GM10248 (cell line): Measurements from ENCODE around the gene ZCCHC13.
"Not testable (repeated sequence)": the region's sequence is repeated elsewhere in the genome, so short reads cannot be mapped to it uniquely, and the experiment has no call there.

Experiments
- CTCF ChIA-PET: fragments of 300-600 bp; sonication (Branson Sonifier 250); formaldehyde crosslinking; extraction: SDS; loops from one replicate; lab custom pipeline; 2021; ENCODE audit warnings: antibody characterized with exemption; lab: Yijun Ruan, JAX
- POLR2A ChIA-PET: fragments of 350-650 bp; sonication (Branson Sonifier 250); formaldehyde crosslinking; extraction: SDS; loops from one replicate; lab custom pipeline; 2020; ENCODE audit warnings: antibody characterized with exemption; lab: Yijun Ruan, JAX
- DNase-seq: peaks from one replicate; pipeline ENCODE4 v3.0.0; 2012; ENCODE audit errors: extremely low spot score
- TF ChIP-seq, protein P1 (sequence below): IDR thresholded peaks from 2 replicates; pipeline ENCODE4 v1.5.1; 2012; ENCODE audit warnings: mild to moderate bottlenecking, low read depth; ENCODE audit errors: extremely low read depth, missing control alignments, control extremely low read depth

ZCCHC13 gene

DNA sequence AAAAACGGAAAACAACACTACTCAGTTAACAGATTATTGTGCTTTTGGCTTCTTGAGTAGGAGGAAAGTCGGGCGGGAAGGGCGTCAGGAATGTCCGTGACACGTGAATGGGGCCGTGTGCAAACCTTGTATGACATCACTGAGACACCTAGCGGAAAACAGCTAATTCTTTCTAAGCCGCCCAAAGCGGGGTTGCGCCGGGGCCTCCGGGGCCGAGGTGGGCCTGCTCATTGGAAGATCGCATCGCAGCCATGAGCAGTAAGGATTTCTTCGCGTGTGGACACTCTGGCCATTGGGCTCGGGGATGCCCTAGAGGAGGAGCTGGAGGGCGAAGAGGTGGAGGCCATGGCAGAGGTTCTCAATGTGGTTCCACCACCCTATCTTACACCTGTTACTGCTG is at the start of gene ZCCHC13:
ZCCHC13 (plus strand) TSS at position 165 of the 400 bp plus-strand sequence; CDS start at position 252, 87 bp downstream.
- DNase-seq, result no peak
- TF ChIP-seq, protein P1, sequence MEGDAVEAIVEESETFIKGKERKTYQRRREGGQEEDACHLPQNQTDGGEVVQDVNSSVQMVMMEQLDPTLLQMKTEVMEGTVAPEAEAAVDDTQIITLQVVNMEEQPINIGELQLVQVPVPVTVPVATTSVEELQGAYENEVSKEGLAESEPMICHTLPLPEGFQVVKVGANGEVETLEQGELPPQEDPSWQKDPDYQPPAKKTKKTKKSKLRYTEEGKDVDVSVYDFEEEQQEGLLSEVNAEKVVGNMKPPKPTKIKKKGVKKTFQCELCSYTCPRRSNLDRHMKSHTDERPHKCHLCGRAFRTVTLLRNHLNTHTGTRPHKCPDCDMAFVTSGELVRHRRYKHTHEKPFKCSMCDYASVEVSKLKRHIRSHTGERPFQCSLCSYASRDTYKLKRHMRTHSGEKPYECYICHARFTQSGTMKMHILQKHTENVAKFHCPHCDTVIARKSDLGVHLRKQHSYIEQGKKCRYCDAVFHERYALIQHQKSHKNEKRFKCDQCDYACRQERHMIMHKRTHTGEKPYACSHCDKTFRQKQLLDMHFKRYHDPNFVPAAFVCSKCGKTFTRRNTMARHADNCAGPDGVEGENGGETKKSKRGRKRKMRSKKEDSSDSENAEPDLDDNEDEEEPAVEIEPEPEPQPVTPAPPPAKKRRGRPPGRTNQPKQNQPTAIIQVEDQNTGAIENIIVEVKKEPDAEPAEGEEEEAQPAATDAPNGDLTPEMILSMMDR, result no peak
- ChIA-PET POLR2A (no interaction called here), CTCF (no interaction called here)

DNA sequence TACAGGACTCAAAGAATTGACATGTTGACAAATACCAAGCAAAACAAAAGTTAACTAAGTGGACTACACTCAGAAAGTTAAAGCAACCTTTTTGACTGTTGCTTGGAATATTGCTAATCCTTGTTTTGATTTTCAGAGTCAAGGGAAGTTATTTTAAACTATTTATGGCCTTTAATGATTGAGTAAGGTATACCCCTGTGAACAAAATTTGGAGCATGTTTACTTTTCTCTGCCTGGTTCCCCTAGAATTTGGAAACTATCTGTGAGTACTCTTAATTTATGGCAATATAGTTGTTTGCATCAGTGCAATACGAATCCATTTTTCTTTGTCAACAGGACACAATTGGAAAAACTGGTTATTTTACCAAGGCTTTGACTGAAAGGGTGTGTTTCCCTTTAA is 45.9 kb upstream of the ZCCHC13 start:
- CTCF ChIA-PET, result interaction anchor here (1.2 to 1.3 kb wide), 2 partner anchors 9 to 11 kb away, joined by 3 read pairs; no protein-coding TSS in a partner anchor
- DNase-seq, POLR2A ChIA-PET: not testable (repeated sequence)

DNA sequence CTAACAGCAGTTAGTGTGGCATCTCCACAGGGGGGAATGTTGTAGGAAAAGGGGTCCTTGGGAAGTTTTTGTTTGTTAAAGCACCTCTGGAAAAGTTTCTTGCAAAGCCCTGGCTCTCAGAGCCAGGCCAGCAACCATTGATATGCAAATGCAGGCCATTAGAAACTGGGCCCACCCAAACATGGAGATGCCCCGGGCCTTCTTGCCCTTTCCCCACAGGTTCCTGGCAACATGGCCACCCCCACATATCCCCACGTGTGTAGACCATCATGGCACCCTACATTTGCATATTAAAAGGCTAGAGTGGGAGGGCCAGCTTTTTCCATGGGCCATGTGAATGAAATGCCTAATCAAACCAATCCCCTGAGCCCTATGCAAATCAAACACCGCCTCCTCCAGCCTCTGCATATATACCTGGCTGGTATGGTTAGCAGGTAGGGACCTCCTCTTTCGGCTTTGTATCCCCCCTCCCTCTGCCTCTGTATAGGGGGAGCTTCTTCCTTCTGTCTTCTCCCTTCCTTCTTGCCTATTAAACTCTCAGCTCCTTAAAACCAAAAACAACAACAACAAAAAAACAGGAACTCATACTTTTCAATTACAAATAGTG is 44.0 kb upstream of the ZCCHC13 start:
- ChIA-PET POLR2A (no interaction called here), CTCF (interaction anchor here (1.6 kb wide), 1 partner anchor 10 kb away, joined by 3 read pairs; no protein-coding TSS in a partner anchor)
- TF ChIP-seq, protein P1, result no peak
- no peak for DNase-seq

DNA sequence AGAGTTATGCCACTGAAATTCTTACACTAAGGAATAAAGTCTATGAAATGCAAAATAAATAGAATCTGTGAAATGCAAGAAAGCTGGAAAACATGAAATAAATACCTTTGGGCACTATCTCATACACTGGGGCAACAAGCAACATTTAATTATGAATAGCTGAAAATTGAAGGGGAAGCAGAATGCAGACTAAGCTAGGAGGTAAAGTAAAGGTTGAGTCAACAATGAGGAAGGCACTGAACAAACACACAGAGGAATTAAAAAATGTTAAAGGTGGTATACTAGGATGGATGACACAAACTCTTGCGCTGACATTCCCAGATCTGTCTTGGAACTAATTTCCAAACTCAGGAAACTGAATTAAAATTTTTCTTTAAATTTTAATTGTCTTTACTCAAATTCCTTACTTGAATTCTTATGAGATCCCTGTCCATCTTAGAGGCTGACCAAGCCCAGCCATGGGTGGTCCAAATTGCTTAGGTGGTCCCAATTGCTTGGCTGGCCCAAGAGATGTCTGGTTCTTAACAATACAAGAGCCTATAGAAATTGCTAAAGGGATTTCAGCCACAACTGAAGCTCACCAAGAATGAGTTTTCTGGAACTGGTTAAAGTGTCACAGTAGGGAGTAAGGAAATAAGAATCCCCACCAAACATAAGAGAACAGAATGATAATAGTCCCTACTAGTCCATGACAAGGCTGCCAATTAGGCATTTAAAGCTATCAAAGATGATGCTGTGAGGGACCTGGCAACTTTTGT is 41.3 kb upstream of the ZCCHC13 start:
- POLR2A ChIA-PET, result no interaction called here
- no peak for DNase-seq
- CTCF ChIA-PET, result interaction anchor here (1.1 kb wide), 1 partner anchor 81 kb away, joined by 3 read pairs; no protein-coding TSS in a partner anchor
- TF ChIP-seq, protein P1, result no peak

DNA sequence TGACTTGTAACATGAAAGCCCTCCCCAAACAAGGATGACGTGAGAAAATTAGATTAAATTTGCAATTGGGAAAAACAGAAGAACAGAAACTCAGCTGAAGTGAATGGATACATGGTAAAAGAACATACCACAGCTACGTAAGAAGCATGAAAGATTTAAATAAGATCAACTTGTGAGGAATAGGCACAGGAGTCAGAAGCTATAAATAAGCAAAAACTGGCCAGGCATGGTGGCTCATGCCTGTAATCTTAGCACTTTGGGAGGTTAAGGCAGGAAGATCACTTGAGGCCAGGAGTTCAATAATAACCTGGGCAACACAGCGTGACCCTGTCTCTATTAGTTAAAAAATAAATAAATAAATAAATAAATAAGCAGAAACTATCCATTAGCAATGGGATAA is 33.6 kb upstream of the ZCCHC13 start:
- DNase-seq, result no peak
- TF ChIP-seq, protein P1, result no peak
- ChIA-PET CTCF (interaction anchor here (0.9 to 1.4 kb wide), 4 partner anchors 9 to 74 kb away, joined by 3 read pairs; no protein-coding TSS in a partner anchor), POLR2A (no interaction called here)

DNA sequence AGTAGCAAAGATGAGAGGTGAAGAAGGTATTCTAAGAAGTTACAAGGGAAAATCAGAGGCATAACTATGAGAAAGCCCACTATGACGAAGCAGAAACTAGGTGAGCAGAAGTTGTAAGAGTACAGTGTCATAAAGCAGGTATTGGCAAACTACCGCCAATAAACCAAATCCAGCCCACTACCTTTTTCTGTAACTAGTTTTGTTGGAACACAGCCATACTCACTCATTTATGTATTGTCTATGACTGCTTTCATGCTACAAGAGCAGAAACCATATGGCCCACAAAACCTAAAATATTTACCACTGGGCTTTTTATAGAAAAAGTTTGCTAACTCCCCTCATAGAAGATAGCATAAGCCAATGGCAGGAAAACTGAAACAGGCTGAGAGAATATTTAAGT is 31.8 kb upstream of the ZCCHC13 start:
- ChIA-PET CTCF (interaction anchor here (1.1 kb wide), 1 partner anchor 14 kb away, joined by 3 read pairs; no protein-coding TSS in a partner anchor), POLR2A (no interaction called here)
- TF ChIP-seq, protein P1, result no peak
- no peak for DNase-seq
